SW480 (cell line): ENCODE results near the gene RNF148.
"Not testable (repeated sequence)": the region's sequence is repeated elsewhere in the genome, so short reads cannot be mapped to it uniquely, and the experiment has no call there.

Experiments used
- DNase-seq: peaks from one replicate; pipeline ENCODE4 v3.0.0-alpha.2; 2016; ENCODE audit warnings: low spot score

The RNF148 gene

GRCh38 chr7:122691569-122692235 lies 11.0 kb downstream of the RNF148 start:
- DNase-seq = no peak

- DNase-seq = no peak
Observed at GRCh38 chr7:122689346-122690109, 13.2 kb downstream of the RNF148 start.

- peak; percentile 39 for DNase-seq
Observed at GRCh38 chr7:122688400-122688998, 14.2 kb downstream of the RNF148 start.

DNA sequence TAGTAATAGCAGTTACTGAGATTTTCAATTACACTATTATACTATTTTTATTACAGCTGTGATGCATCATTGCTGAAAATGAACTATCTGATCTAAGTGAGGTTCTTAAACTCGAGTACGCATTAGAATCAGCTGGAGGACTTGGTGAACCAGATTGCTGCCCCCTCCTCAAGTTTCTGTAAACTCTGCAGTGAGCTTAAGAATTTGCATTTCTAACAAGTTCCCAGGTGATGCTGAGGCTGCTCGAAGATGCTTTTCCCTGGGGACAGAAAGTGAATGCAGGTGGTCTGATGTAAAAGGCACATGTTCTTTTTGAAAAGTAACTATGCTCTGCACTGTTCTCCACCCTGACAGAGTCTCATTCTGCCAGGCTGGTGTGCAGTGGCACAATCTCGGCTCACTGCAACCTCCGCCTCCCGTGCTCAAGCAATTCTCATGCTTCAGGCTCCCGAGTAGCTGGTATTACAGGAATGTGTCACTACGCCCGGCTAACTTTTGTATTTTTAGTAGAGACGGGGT lies 16.3 kb downstream of the RNF148 start:
- no peak for DNase-seq

DNA sequence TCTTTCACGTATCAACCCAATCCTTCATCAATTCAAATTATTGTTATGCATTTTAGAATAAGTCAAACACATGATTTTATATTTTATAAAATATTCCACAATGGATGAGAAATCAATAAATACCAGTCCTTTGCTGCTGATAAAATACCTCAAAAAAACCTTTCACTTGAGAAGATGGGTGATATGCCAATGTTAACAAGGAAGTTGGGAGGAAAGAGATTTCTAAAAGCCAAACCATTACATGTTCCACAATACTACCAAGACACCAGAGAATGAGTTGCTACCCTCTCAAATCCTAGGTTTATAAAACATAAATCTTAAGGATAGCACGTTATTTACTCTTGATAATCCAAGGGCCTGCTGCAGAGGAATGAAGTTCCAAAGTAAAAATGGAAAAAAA lies 18.2 kb downstream of the RNF148 start:
- DNase-seq = no peak

DNA sequence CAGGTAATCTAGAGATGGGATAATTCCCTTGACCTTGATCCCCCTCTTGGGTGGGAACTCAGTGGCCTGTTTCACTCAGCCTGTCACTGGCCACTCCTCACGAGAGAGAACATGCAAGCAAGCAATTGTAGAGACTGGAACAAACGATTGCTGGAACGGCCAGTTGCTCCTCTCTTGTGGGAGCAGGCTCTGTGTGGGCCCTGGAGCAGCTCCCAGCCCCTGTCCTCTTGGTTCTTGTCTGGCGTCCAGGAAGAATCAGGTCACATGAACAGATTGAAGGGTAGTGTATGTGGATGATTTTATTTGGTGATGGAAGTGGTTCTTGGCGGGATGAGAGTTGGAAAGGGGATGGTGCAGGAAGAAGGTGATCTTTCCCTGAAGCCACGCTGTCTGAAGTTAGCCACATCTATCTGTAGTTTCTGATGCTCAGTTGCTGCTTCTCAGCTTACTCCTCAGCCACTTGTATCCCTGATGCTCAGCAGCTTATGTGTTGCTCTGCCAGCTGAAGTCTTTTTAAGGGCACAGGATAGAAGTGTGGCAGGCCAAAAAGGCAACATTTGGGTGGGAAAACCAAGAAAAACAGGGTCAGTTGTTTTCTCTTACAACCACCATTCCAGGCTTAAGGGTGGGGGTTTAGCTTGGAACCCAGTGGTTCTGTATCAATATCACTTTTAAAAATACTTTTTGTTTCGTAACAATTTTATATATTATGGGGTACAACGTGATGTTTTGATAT lies 19.7 kb downstream of the RNF148 start:
- no peak for DNase-seq

GRCh38 chr7:122681186-122681585 lies 21.5 kb downstream of the RNF148 start:
- DNase-seq = not testable (repeated sequence)

DNA sequence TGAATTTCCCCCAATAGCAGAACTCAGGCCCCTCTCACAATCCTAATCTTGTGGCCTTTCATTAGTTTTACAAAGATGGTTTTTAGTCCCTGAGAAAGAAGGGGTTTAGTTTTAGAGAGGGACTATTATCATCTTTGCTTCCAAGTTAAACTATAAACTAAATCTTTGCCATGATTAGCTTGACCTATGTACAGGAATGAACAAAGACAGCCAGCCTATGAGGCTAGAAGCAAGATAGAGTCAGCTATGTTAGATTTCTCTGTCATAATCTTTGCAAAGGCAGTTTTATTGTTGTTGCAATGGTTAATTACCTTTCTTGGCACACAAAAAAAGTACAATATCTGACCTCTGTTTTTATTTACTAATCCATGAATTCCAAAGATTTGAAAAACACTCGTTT lies 22.9 kb downstream of the RNF148 start:
- DNase-seq = no peak

GRCh38 chr7:122679269-122679709 lies 23.4 kb downstream of the RNF148 start:
- DNase-seq = not testable (repeated sequence)

GRCh38 chr7:122677149-122677548 lies 25.6 kb downstream of the RNF148 start:
- DNase-seq = no peak

- no peak for DNase-seq
Observed at GRCh38 chr7:122676466-122676865, 26.3 kb downstream of the RNF148 start.

DNA sequence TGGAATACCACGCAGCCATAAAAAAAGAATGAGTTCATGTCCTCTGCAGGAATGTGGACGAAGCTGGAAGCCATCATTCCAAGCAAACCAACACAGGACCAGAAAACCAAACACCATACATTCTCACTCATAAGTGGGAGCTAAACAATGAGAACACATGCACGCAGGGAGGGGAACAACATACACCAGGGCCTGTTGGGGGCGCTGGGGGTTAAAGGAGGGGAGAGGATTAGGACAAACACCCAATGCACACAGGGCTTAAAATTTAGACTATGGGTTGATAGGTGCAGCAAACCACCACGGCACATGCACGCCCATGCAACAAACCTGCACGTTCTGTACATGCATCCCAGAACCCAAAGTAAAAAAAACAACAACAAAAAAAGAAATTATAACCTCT lies 27.1 kb downstream of the RNF148 start:
- no peak for DNase-seq

- DNase-seq = no peak
Observed at GRCh38 chr7:122675011-122675410, 27.7 kb downstream of the RNF148 start.

GRCh38 chr7:122674502-122674901 lies 28.2 kb downstream of the RNF148 start:
- no peak for DNase-seq

DNA sequence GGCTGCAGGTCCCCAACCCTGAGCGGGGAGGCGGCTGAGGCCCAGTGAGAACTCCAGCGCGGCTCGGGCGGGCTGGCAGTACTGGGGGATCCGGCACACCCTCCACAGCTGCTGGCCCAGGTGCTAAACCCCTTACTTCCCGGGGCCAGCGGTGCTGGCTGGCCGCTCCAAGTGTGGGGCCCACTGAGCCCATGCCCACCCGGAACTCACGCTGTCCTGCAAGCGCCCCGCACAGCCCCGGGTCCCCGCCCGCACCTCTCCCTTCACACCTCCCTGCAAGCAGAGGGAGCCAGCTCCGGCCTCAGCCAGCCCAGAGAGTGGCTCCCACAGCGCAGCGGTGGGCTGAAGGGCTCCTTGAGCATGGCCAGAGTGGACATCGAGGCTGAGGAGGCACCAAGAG lies 28.8 kb downstream of the RNF148 start:
- DNase-seq = no peak

- DNase-seq = no peak
Observed at GRCh38 chr7:122672536-122672935, 30.2 kb downstream of the RNF148 start.

GRCh38 chr7:122663733-122664132 lies 39.0 kb downstream of the RNF148 start:
- no peak for DNase-seq

GRCh38 chr7:122658856-122659255 lies 43.9 kb downstream of the RNF148 start:
- DNase-seq = no peak

DNA sequence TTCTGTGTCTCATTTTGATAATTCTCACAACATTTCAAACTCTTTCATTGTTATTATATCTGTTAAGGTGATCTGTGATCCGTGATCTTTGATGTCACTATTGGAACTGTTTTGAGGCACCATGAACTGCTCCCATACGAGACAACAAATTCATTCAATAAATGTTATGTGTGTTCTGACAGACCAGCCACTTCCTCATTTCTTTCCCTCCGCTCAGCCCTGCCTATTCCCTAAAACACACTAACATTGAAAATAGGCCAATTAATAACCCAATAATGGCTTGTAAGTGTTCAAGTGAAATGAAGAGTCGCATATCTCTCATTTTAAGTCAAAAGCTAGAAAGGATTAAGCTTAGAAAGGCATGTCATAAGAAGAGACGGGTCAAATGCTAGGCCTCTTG lies 49.0 kb downstream of the RNF148 start:
- no peak for DNase-seq

GRCh38 chr7:122652876-122653275 lies 49.8 kb downstream of the RNF148 start:
- no peak for DNase-seq
